Measurements from ENCODE around the gene VAMP2.

Gene VAMP2

GRCh38 chr17:8154608-8155155, 8.1 kb downstream of the VAMP2 start:
- DNase-seq: no peak

- peak; percentile 100 for DNase-seq
These were observed 8.7 kb downstream of the VAMP2 start for GRCh38 chr17:8153957-8154607.

GRCh38 chr17:8153525-8153956, 9.2 kb downstream of the VAMP2 start:
- peak; percentile 94 for DNase-seq

- DNase-seq: no peak
These were observed 9.7 kb downstream of the VAMP2 start for GRCh38 chr17:8153031-8153451.

- DNase-seq: peak; percentile 96
These were observed 10.5 kb downstream of the VAMP2 start, which contains the start of gene PER1 for GRCh38 chr17:8152112-8152775. Gene PER1, minus strand, starts transcription at chr17:8152404. Its CDS starts 1,698 bp downstream, at chr17:8150706.

- peak; percentile 93 for DNase-seq
These were observed 11.1 kb downstream of the VAMP2 start for GRCh38 chr17:8151641-8152111.

GRCh38 chr17:8151120-8151640, 11.6 kb downstream of the VAMP2 start:
- peak; percentile 97 for DNase-seq

GRCh38 chr17:8150194-8151119, 12.3 kb downstream of the VAMP2 start:
- peak; percentile 35 for DNase-seq

GRCh38 chr17:8149419-8150193, 13.1 kb downstream of the VAMP2 start:
- peak; percentile 41 for DNase-seq

GRCh38 chr17:8148560-8148959, 14.2 kb downstream of the VAMP2 start:
- DNase-seq: no peak

- no peak for DNase-seq
These were observed 14.8 kb downstream of the VAMP2 start for GRCh38 chr17:8147805-8148404.

GRCh38 chr17:8147141-8147804, 15.5 kb downstream of the VAMP2 start:
- DNase-seq: no peak

GRCh38 chr17:8146381-8147140, 16.2 kb downstream of the VAMP2 start:
- DNase-seq: no peak

- no peak for DNase-seq
These were observed 16.9 kb downstream of the VAMP2 start for GRCh38 chr17:8145811-8146210.

GRCh38 chr17:8144401-8145231, 18.1 kb downstream of the VAMP2 start:
- peak; percentile 24 for DNase-seq

- DNase-seq: no peak
These were observed 19.0 kb downstream of the VAMP2 start for GRCh38 chr17:8143581-8144400.

- peak; percentile 33 for DNase-seq
These were observed 19.7 kb downstream of the VAMP2 start for GRCh38 chr17:8142887-8143580.

Measured in right hindlimb (tissue), 1 donor.